HG03378 (cell line): ENCODE measurements around the gene GNG5.
"Not testable (repeated sequence)": the region's sequence is repeated elsewhere in the genome, so short reads cannot be mapped to it uniquely, and the experiment has no call there.

ENCODE experiments used
- ATAC-seq: cut with Tn5 transposase; IDR thresholded peaks from one replicate; pipeline ENCODE4 v1.9.1; 2021; ENCODE audit warnings: mild to moderate bottlenecking, moderate library complexity; ENCODE audit not compliant: unreplicated experiment

Gene GNG5

DNA sequence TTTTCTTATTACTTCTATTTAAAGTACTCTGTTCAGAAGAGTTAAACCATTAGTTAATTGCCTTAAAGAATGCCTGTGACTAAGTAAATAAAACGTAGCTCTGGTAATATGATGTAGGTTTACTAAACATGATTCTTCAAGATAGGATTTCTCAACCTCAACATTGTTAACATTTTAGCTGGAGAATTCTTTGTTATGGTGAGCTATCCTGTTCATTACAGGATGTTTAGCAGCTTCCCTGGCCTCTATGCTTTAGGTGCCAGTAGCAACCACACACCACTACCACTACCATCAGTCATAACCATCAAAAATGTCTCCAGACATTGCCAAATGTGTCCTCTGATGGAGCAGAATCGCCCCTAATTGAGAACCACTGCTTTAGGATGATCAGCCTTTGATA is 16.6 kb downstream of the GNG5 start:
- no peak for ATAC-seq

DNA sequence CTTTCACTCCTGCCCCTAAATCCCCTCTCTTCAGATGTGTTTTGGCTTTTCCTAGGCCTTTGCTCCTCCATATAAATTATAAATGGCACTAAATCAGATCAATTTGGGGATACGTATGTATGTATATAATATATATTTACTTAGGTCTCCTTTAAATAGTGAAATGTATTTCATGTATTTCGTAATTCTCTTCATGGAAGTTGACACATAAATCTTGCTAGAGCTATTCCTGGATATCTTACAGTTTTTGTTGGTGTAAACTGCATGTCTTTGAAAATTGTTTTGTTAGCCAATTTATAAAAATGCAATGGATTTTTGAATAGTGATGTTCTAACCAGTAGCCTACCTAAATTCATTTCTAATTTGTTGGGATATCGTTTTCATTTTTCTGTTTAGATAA is 18.3 kb downstream of the GNG5 start:
- no peak for ATAC-seq

DNA sequence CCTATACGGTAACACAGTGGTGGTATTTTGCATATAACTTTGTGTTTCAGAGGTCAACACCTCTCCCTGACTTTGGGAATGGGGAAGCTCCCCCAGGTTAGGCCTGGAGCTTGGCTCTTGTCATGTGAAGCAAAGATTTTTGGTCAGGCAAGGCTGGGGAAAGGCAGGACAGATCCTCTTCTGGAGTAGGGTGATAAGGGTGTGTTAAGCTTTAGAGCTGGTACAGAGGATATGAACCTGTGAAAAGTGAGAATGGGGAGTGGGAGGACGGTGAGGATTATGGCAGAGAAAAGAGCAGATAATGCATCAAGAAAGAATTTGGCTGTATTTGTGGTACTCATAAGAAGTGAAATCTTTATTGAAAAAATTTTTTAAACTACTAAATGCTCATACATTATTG is 25.1 kb downstream of the GNG5 start:
- no peak for ATAC-seq

DNA sequence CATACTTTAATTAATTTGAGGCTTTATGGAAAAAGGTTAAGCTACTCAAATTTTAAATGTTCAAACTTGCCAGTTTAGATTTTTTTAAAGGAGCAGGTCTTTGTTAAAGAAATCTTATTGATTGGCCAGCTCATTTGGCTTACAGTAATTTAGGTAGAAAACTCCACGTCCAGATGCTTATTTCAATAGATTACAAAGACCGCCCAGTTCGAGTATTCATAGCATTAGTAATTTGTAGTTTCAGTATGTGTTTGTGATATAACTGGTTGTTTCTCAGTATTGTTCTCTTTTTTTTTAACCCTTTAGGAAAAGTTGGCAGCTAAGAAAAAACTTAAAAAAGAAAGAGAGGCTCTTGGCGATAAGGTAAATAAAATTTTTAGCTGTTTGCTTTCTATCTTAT is 25.7 kb downstream of the GNG5 start:
- no peak for ATAC-seq

DNA sequence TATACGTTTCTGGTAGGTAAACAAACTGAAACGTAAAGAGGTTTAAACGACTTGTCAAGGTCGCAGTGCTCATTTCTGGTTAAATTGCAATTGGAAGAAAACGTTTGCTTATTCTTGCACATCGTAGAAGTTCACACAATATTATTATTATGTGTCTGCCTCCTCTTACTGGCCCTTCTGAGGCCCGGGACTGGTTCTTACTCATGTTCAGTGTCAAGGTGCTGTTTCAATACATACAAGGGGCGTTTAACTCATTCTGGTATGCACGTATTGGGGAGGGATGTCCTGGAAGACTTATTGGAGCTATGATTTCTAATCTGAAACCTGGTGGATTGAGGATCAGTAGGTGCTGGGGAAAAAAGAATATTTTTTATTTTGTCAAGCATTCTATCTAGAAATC is 26.4 kb downstream of the GNG5 start:
- peak; percentile 18 for ATAC-seq

DNA sequence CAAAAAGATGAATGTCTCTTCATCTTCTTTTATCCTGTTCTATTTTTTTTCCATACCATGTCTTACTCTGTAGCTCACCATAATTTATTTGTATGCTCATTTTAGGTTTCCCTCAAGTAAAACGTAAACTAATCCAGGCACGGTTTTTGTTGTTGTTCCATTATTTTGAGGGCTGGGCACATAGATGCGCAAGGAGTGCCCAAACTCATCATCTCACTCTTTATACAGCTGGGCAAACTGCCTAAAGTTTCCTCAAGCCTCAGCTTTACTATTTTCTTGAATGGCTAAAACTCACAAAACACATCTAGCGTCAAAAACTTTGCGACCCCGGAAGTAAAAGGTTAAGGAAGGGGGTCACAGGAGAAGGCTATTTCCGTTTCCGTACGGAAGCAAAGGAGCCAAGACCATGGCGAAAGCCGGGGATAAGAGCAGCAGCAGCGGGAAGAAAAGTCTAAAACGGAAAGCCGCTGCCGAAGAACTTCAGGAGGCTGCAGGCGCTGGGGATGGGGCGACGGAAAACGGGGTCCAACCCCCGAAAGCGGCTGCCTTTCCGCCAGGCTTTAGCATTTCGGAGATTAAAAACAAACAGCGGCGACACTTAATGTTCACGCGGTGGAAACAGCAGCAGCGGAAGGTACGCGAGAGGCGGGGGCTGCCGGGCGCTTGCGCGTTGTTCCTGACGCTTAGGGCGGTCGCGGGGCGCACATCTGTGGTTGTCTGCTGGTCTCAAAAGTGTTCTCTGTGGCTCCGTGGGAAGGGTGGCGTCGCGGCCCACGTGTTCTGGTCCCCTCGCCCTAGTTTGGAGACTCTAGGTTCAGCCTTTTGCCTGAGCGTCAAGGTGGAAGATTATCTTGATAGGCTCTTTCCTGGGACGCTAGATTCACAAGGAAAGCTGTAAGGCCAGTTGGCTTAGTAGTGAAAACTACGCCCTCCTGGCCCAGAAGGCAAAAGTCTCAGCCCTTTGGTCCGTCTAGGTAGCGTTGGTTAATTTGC is 27.2 kb downstream of the GNG5 start, which contains the start of gene RPF1:
RPF1 (plus strand) TSS at position 391 of the 993 bp plus-strand sequence; CDS start at position 407, 16 bp downstream.
- peak; percentile 91 for ATAC-seq

DNA sequence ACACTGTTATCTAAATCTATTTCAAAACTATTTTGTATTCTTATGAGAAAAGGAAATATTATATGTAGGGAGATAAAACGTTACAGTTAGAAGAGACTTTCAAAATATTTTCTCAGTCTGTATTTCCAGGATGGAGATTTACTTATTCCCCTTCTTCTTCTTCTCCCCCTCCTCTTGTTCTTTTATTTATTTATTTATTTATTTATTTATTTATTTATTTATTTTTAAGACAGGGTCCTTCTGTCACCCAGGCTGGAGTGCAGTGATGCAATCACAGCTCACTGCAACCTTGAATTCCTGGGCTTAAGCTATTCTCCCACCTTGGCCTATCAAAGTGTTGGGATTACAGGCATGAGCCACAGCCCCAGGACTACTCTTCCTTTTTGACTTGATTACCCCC is 30.2 kb downstream of the GNG5 start:
- ATAC-seq = no peak

DNA sequence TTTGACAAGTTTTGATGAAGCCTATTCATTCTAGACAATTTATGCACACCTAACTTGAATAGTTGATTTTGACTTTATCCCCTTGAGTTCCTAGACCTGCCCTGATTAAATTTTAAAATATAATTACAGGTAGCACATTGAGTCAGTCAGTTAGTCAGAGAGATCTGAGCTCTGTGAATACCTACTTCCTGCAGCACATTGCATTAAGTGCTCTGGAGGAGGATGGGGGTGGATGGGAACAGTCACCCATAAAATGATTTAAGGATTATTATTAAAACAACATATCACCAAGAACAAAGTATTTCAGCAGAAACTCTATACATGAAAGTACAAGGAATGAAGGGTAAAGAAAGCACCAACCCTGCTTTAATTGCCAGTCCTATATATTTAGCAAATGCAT is 39.1 kb downstream of the GNG5 start:
- ATAC-seq = no peak

DNA sequence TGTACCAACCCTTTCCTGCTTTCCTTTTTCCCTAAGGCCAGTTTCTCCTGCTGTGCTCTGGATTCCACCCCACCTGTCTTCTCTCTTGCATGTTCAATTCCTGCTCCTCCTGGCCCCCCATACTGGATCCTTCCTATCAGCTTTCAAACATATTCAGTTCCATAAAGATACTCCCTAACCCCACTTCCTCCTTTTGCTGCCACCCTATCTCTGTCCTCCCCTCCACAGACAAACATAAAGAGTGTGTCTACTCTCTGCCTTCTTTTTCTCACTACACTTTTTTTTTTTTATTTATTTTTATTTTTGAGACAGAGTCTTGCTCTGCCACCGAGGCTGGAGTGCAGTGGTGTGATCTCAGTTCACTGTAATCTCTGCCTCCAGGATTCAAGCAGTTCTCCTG is 44.3 kb downstream of the GNG5 start:
- ATAC-seq = no peak

DNA sequence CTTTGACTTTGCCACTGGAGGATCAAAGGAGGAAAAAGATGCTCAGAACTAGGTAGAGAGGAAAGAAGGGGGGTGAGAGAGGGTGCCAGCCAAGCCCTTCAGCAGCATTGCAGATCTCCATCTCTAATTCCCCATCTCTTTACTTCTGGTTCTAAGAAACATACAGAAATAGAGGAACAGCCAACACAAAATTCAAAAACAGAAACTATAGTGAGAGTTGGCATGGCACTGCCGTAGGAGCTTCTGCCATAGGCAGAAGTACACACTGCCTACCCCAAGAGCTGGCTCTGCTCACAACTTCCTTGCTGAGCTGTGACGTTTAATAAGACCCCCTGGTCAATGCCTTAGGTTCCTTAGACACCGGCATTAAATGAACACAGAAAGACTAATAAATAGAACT is 53.9 kb downstream of the GNG5 start:
- ATAC-seq = no peak

DNA sequence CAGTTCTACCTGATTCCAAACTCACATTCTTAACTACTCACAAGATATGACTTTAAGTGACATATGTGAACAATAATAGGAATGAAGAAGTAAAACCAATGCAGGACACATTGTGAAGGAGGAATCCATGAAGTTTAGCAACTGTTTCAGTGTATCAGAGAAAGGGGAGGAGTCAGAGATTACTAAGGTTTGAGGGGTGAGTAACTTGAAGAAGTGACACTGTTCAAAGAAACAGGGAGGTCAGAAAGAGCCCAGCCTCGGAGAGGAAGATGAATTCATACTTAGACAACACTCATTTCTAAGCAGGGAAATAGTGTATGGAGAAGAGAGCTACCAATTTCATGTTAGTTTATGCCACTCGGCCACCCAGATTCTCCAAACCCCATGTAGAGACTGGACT is 55.5 kb downstream of the GNG5 start:
- no peak for ATAC-seq

DNA sequence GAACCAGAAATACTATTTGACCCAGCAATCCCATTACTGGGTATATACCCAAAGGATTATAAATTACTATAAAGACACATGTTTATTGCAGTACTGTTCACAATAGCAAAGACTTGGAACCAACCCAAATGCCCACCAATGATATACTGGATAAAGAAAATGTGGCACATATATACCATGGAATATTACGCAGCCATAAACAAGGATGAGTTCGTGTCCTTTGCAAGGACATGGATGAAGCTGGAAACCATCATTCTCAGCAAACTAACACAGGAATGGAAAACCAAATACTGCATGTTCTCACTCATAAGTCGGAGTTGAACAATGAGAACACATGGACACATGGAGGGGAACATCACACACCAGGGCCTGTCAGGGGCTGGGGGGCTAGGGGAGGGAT is 57.7 kb downstream of the GNG5 start:
- not testable (repeated sequence) for ATAC-seq
